GM19395 (cell line): ENCODE measurements around the gene MYH15.
"Not testable (repeated sequence)": the region's sequence is repeated elsewhere in the genome, so short reads cannot be mapped to it uniquely, and the experiment has no call there.

ENCODE experiments used
- ATAC-seq: cut with Tn5 transposase; IDR thresholded peaks from one replicate; pipeline ENCODE4 v1.9.1; 2021; ENCODE audit warnings: mild to moderate bottlenecking, moderate library complexity; ENCODE audit not compliant: unreplicated experiment

Gene MYH15

GRCh38 chr3:108393128-108393900 lies 117.1 kb downstream of the MYH15 start:
- no peak for ATAC-seq

GRCh38 chr3:108391917-108392593 lies 118.3 kb downstream of the MYH15 start:
- ATAC-seq: no peak

- no peak for ATAC-seq
Measured at GRCh38 chr3:108389372-108389771, 121.0 kb downstream of the MYH15 start.

- ATAC-seq: peak; percentile 83
Measured at GRCh38 chr3:108388136-108389132, 122.0 kb downstream of the MYH15 start.

GRCh38 chr3:108387063-108387462 lies 123.3 kb downstream of the MYH15 start:
- no peak for ATAC-seq

GRCh38 chr3:108383306-108383705 lies 127.1 kb downstream of the MYH15 start:
- no peak for ATAC-seq

GRCh38 chr3:108381529-108382140 lies 128.8 kb downstream of the MYH15 start:
- ATAC-seq: no peak

- no peak for ATAC-seq
Measured at GRCh38 chr3:108380128-108380795, 130.1 kb downstream of the MYH15 start.

GRCh38 chr3:108378952-108379342 lies 131.4 kb downstream of the MYH15 start:
- not testable (repeated sequence) for ATAC-seq

GRCh38 chr3:108378153-108378951 lies 132.0 kb downstream of the MYH15 start:
- ATAC-seq: peak; percentile 83

- no peak for ATAC-seq
Measured at GRCh38 chr3:108377384-108377783, 133.0 kb downstream of the MYH15 start.

GRCh38 chr3:108376026-108376425 lies 134.4 kb downstream of the MYH15 start:
- ATAC-seq: no peak

- ATAC-seq: no peak
Measured at GRCh38 chr3:108359011-108359410, 151.4 kb downstream of the MYH15 start.

- no peak for ATAC-seq
Measured at GRCh38 chr3:108357042-108357441, 153.4 kb downstream of the MYH15 start.

- ATAC-seq: no peak
Measured at GRCh38 chr3:108354562-108354961, 155.8 kb downstream of the MYH15 start.

GRCh38 chr3:108352176-108352575 lies 158.2 kb downstream of the MYH15 start:
- ATAC-seq: no peak

GRCh38 chr3:108346301-108347227 lies 163.8 kb downstream of the MYH15 start:
- no peak for ATAC-seq

GRCh38 chr3:108345492-108346205 lies 164.7 kb downstream of the MYH15 start:
- ATAC-seq: no peak
